ENCODE data around the gene LIN28B. TPM values are rescaled to one million over a fixed set of nuclear protein-coding genes. Genes with fewer than 3 reads are reported as not detected.

Gene LIN28B
- total and polyA plus RNA-seq, 7 donors, result not detected

DNA sequence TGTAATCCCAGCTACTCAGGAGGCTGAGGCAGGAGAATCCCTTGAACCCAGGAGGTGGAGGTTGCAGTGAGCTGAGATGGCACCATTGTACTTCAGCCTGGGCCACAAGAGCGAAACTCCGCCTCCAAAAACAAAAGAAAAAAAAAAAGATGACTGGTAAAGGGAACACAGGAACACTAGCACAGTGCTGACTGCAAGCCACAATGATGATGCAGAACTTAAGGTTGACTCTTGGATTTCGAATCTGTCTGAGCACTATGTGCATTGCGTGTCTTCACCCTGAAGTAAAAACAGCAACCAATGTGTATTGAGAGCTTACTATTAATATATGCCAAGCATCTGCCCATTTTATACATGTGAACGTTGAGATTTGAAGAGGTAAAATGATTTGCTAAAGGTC, 27.6 kb upstream of the LIN28B start:
- no peak for DNase-seq
- no peak overlapping the region for H3K27ac ChIP-seq
- TF ChIP-seq, protein P1, sequence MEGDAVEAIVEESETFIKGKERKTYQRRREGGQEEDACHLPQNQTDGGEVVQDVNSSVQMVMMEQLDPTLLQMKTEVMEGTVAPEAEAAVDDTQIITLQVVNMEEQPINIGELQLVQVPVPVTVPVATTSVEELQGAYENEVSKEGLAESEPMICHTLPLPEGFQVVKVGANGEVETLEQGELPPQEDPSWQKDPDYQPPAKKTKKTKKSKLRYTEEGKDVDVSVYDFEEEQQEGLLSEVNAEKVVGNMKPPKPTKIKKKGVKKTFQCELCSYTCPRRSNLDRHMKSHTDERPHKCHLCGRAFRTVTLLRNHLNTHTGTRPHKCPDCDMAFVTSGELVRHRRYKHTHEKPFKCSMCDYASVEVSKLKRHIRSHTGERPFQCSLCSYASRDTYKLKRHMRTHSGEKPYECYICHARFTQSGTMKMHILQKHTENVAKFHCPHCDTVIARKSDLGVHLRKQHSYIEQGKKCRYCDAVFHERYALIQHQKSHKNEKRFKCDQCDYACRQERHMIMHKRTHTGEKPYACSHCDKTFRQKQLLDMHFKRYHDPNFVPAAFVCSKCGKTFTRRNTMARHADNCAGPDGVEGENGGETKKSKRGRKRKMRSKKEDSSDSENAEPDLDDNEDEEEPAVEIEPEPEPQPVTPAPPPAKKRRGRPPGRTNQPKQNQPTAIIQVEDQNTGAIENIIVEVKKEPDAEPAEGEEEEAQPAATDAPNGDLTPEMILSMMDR (IDR thresholded peaks at IDR 0.05), result no peak
- no peak for TF ChIP-seq POLR2A (IDR thresholded peaks at IDR 0.05)
- TF ChIP-seq EP300 (IDR thresholded peaks at IDR 0.05), result no peak
- TF ChIP-seq POLR2AphosphoS5 (IDR thresholded peaks at IDR 0.05), result no peak
- intact Hi-C loops (cut with DNase I), result no loop called here
- peaks cover 0 to 6% (median 0%) of the 10 kb centered on the region in 3 donors for H3K27me3 ChIP-seq
- H3K4me3 ChIP-seq, result no peak overlapping the region
- H3K9me3 ChIP-seq, result no peaks in the 10 kb centered on the region
- WGBS, 2 donors, result 63 to 88% methylated on average over 5 of the region's 5 CpGs
- H3K4me1 ChIP-seq, result no peaks in the 10 kb centered on the region
- H3K36me3 ChIP-seq, result no peaks in the 10 kb centered on the region

DNA sequence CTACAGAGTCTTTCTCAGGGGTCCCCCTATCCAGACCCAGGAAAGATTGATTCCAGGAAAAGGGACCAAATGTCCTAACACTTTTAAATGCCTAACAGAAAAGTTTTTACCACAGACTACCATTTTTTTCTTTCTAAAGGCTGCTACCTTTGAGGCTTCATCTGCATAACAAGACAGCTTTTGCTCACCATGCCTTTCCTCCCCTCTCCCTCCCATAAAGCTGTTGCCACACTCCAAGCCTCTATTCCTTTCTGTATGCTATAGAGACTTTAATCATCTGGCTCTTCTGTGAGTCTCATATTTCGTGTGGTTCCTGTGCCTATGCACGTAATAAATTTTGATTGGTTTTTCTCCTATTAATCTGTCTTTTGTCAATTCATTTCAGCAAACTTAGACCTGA, 26.0 kb upstream of the LIN28B start:
- peaks cover 0 to 13% (median 0%) of the 10 kb centered on the region in 3 donors for H3K27me3 ChIP-seq
- intact Hi-C loops (cut with DNase I), result no loop called here
- no peaks in the 10 kb centered on the region for H3K36me3 ChIP-seq
- H3K9me3 ChIP-seq, result no peaks in the 10 kb centered on the region
- DNase-seq, result no peak
- no peak overlapping the region for H3K27ac ChIP-seq
- TF ChIP-seq POLR2A (IDR thresholded peaks at IDR 0.05), result no peak
- TF ChIP-seq POLR2AphosphoS5 (IDR thresholded peaks at IDR 0.05), result no peak
- TF ChIP-seq, protein P1 (IDR thresholded peaks at IDR 0.05), result no peak
- TF ChIP-seq EP300 (IDR thresholded peaks at IDR 0.05), result no peak
- H3K4me1 ChIP-seq, result no peaks in the 10 kb centered on the region
- 61 to 73% methylated on average over 2 of the region's 2 CpGs for WGBS, 2 donors
- H3K4me3 ChIP-seq, result no peak overlapping the region

DNA sequence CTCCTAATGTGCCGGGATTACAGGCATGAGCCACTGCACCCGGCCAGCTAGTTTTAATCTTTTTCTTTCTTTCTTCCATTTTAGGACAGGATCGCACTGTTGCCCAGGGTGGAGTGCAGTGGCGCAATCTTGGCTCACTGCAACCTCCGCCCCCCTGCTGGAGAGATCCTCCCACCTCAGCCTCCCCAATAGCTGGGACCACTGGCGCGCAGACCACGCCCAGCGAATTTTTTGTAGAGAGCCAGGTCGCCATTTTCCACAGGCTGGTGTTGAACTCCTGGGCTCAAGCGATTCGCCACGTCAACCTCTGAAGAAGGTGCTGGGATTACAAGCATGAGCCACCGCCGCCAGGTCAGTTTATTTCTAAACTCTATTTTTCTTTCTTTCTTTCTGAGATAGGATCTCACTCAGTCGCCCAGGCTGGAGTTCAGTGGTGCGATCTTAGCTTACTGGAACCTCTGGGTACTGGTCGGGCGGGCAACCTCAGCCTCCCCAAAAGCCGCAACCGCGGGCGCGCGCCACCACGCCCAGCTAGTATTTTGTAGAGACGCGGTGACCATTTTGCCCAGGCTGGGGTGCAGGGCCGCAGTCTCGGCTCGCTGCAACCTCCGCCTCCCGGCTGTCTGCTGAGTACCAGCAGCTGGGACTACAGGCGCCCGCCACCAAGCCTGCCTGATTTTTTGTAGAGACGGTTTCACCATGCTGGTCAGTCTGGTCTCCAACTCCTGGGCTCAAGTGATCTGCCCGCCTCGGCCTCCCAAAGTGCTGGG, 20.0 kb upstream of the LIN28B start:
- no peaks in the 10 kb centered on the region for H3K36me3 ChIP-seq
- H3K9me3 ChIP-seq, result peaks cover 0 to 6% (median 6%) of the 10 kb centered on the region in 4 donors
- peaks cover 0 to 11% (median 10%) of the 10 kb centered on the region in 4 donors for H3K4me1 ChIP-seq
- intact Hi-C loops (cut with DNase I), result no loop called here
- H3K4me3 ChIP-seq, result no peak overlapping the region
- DNase-seq, result no peak
- no peak overlapping the region for H3K27ac ChIP-seq
- 94% methylated on average over 38 of the region's 38 CpGs for WGBS, 2 donors
- H3K27me3 ChIP-seq, result peaks cover 15 to 65% (median 20%) of the 10 kb centered on the region in 3 donors
- TF ChIP-seq POLR2A (IDR thresholded peaks at IDR 0.05) (no peak), EP300 (IDR thresholded peaks at IDR 0.05) (no peak), POLR2AphosphoS5 (IDR thresholded peaks at IDR 0.05) (no peak)
- TF ChIP-seq, protein P1 (IDR thresholded peaks at IDR 0.05), result no peak

DNA sequence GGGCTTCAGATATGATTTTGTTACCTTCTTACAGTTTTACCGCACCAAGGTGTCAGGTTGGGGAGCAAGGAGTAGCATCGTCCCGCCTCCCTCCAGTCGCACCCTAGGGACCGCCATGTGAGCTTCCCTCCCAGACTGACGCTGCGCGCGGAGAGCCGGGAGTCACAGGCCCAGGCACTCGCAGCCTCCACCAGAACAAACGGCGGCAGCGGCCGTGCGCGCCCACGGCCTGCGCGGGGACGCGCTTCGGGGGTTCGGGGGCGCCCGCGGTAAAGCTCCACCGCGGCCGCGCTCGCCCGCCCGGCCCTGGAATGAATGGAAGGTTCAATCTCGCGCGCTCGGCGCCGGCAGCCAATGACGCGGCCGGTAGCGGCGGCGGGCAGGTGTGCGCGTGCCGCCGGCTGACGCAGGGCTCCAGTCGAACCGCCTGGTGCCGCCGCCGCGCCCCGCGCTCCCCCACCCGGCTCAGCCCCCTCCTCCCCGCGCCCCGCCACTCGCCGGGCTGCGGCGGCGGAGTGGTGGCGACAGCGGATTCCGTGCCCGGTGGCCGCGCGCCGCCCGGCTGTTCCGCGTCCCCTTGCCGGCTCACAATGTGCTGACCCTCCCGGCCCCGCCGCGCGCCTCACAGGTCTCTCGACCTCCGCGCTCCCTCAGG, 16.5 kb upstream of the LIN28B start:
- WGBS, 2 donors, result 19 to 65% methylated on average over 88 of the region's 88 CpGs
- H3K27me3 ChIP-seq, result peaks cover 23 to 92% (median 55%) of the 10 kb centered on the region in 3 donors
- peak overlapping the region in 3 of 4 donors; percentile 10 to 46 (median 37) for H3K4me3 ChIP-seq
- intact Hi-C loops (cut with DNase I), result loop anchor here (5.0 kb wide), 2 partner anchors 137 to 1052 kb away; no protein-coding TSS in a partner anchor
- TF ChIP-seq POLR2AphosphoS5 (IDR thresholded peaks at IDR 0.05) (no peak), EP300 (IDR thresholded peaks at IDR 0.05) (no peak), POLR2A (IDR thresholded peaks at IDR 0.05) (no peak)
- TF ChIP-seq, protein P1 (IDR thresholded peaks at IDR 0.05), result no peak
- peaks cover 0 to 6% (median 6%) of the 10 kb centered on the region in 4 donors for H3K9me3 ChIP-seq
- H3K4me1 ChIP-seq, result peaks cover 0 to 11% (median 10%) of the 10 kb centered on the region in 4 donors
- DNase-seq, result no peak
- H3K36me3 ChIP-seq, result no peaks in the 10 kb centered on the region
- no peak overlapping the region for H3K27ac ChIP-seq
